B cell (primary cell): ENCODE data around the gene FKBP11.

Experiments used
- CTCF ChIP-seq: fragments of 200-600 bp; IDR thresholded peaks from one replicate; pipeline ENCODE4 v1.8.0; 2022; ENCODE audit warnings: antibody characterized with exemption, mild to moderate bottlenecking
- EZH2 ChIP-seq: IDR thresholded peaks from 2 replicates; pipeline ENCODE4 v1.6.1; 2012; ENCODE audit warnings: borderline replicate concordance, low read depth, mild to moderate bottlenecking, moderate library complexity, low read length; ENCODE audit not compliant: insufficient read depth, poor library complexity, severe bottlenecking

DNA sequence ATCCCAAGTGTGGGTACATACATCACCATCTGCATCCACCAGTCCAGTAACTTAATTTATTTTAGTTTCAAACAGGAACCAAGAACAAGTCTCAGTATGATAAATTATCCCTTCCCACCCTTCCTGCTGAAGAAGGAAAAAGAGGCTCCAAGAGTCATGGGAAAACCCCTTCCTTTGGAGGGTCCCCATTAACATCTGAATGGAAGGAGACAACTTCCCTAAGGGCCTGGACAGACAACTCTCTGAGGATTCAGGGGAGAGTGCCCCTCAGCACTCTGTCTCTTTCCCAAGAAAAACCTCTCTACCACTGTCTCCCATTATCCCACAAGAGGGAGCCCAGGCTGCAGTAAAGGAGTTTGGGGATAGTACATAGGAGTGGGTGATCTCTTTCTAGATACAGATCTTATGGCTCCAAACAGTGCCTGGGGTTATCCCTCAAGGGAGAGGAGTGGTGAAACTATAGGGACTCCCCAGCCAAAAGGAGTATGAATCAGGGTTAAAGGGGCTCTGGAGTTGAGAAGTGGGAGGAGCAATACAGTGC is 40.1 kb upstream of the FKBP11 start:
- TF ChIP-seq CTCF = no peak
- TF ChIP-seq EZH2 = no peak
